ENCODE results near the gene PPP1R3D. TPM values are rescaled to one million over a fixed set of nuclear protein-coding genes. Genes with fewer than 3 reads are reported as not detected.

PPP1R3D gene
- polyA plus RNA-seq, 3 donors: 2.0 to 3.9 (median 3.5) TPM

DNA sequence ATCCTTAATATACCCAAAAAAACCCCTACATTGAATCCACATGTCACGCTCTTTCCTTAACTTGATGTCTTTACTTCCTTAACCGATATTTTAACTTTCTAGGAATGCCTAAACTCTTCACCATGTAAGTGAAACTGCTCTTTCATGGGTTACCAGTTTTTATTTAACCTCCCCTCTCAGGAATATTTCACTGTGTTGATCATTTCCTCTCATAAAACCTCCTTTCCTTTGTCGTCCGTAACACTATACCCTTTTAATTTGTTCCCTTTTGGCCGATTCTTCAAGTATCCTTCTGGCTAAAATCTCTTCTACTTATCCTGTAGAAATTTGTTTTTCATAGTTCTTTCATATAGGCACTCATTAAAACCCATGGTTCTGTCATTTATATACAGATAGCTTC lies 31.2 kb downstream of the PPP1R3D start:
- no peak overlapping the region for H3K4me3 ChIP-seq (replicated peaks in 1 of 3; ENCODE audit: low read depth in 2 of 3, low read length in 3 of 3)

DNA sequence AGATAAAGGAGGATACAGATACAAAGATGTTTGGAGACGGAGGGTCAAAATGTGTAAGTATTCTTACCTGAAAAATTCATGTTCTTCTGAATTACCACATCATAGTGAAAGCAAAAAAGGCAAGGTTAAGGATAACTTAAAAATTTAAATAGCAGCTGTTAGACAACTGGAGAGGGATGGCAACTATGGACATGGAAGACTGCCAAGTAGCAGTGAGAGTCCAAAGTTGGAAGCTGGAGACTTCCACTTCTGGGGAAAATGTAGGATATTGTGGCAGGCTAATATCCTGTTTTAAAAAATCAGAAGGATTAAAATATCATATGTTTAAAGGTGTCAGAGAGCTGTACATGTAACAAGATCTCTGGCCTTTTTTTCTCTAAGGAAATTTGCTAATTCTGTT lies 36.5 kb downstream of the PPP1R3D start:
- H3K36me3 ChIP-seq (replicated peaks in 1 of 2; ENCODE audit: control insufficient read depth in 1 of 2, insufficient read depth in 2 of 2, low read length in 2 of 2): no peaks in the 10 kb centered on the region
- no peak overlapping the region for H2AFZ ChIP-seq (ENCODE audit: insufficient read depth, low read depth, low read length, poor library complexity, severe bottlenecking)
- Mint-ChIP-seq H3K4me1 (no peaks in the 10 kb centered on the region), H3K9me3 (no peaks in the 10 kb centered on the region), H3K27ac (no peak overlapping the region), H3K4me3 (no peak overlapping the region), H3K27me3 (ENCODE audit: low read depth in 3 of 3) (peaks cover 2 to 10% (median 7%) of the 10 kb centered on the region in 3 donors), H3K36me3 (no peaks in the 10 kb centered on the region)
- H3K4me1 ChIP-seq (ENCODE audit: control insufficient read depth in 1 of 2, insufficient read depth in 2 of 2, low read length in 2 of 2): no peaks in the 10 kb centered on the region
- peaks cover 0 to 2% of the 10 kb centered on the region in 2 donors for H3K27me3 ChIP-seq (ENCODE audit: control insufficient read depth in 2 of 2, insufficient read depth in 2 of 2, low read length in 2 of 2)
- no peaks in the 10 kb centered on the region for H4K20me1 ChIP-seq (ENCODE audit: insufficient read depth, low read length)
- no peaks in the 10 kb centered on the region for H3K9me3 ChIP-seq (replicated peaks in 1 of 2; ENCODE audit: control insufficient read depth in 1 of 2, insufficient read depth in 1 of 2, low read length in 2 of 2)
- TF ChIP-seq, protein P1, sequence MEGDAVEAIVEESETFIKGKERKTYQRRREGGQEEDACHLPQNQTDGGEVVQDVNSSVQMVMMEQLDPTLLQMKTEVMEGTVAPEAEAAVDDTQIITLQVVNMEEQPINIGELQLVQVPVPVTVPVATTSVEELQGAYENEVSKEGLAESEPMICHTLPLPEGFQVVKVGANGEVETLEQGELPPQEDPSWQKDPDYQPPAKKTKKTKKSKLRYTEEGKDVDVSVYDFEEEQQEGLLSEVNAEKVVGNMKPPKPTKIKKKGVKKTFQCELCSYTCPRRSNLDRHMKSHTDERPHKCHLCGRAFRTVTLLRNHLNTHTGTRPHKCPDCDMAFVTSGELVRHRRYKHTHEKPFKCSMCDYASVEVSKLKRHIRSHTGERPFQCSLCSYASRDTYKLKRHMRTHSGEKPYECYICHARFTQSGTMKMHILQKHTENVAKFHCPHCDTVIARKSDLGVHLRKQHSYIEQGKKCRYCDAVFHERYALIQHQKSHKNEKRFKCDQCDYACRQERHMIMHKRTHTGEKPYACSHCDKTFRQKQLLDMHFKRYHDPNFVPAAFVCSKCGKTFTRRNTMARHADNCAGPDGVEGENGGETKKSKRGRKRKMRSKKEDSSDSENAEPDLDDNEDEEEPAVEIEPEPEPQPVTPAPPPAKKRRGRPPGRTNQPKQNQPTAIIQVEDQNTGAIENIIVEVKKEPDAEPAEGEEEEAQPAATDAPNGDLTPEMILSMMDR (IDR thresholded peaks at IDR 0.05): no peak
- H3K9ac ChIP-seq (ENCODE audit: insufficient read depth, low read length, poor library complexity, severe bottlenecking): no peak overlapping the region
- no peak overlapping the region for H3K4me2 ChIP-seq (replicated peaks; ENCODE audit: extremely low read depth, low read length, poor library complexity, severe bottlenecking)
- H3K27ac ChIP-seq (ENCODE audit: low read depth in 1 of 2, low read length in 2 of 2): no peak overlapping the region
- no CpG with 5 or more reads among the region's 1 CpG for WGBS (ENCODE audit: insufficient coverage)
- no peak overlapping the region for H3K4me3 ChIP-seq (replicated peaks in 1 of 3; ENCODE audit: low read depth in 2 of 3, low read length in 3 of 3)
- intact Hi-C loops (cut with micrococcal nuclease): no loop called here
- no peak for DNase-seq
- H3K79me2 ChIP-seq (ENCODE audit: insufficient read depth, low read length): no peaks in the 10 kb centered on the region

More for the DNA sequence above, 31.2 kb downstream of the PPP1R3D start:
- H3K79me2 ChIP-seq (ENCODE audit: insufficient read depth, low read length): no peaks in the 10 kb centered on the region
- no peak overlapping the region for H3K4me3 Mint-ChIP-seq
- no peaks in the 10 kb centered on the region for H4K20me1 ChIP-seq (ENCODE audit: insufficient read depth, low read length)
- H3K9ac ChIP-seq (ENCODE audit: insufficient read depth, low read length, poor library complexity, severe bottlenecking): no peak overlapping the region
- DNase-seq: no peak
- WGBS (ENCODE audit: insufficient coverage): 100% methylated on average over 2 of the region's 5 CpGs
- no peaks in the 10 kb centered on the region for H3K36me3 ChIP-seq (replicated peaks in 1 of 2; ENCODE audit: control insufficient read depth in 1 of 2, insufficient read depth in 2 of 2, low read length in 2 of 2)
- H3K27ac Mint-ChIP-seq: no peak overlapping the region
- no peak overlapping the region for H3K4me2 ChIP-seq (replicated peaks; ENCODE audit: extremely low read depth, low read length, poor library complexity, severe bottlenecking)
- peaks cover 0 to 5% (median 0%) of the 10 kb centered on the region in 3 donors for H3K27me3 Mint-ChIP-seq (ENCODE audit: low read depth in 3 of 3)
- H3K27ac ChIP-seq (ENCODE audit: low read depth in 1 of 2, low read length in 2 of 2): no peak overlapping the region
- no peaks in the 10 kb centered on the region for H3K27me3 ChIP-seq (ENCODE audit: control insufficient read depth in 2 of 2, insufficient read depth in 2 of 2, low read length in 2 of 2)
- H3K36me3 Mint-ChIP-seq: no peaks in the 10 kb centered on the region
- peaks cover 3 to 9% (median 4%) of the 10 kb centered on the region in 7 donors for H3K9me3 Mint-ChIP-seq
- TF ChIP-seq, protein P1 (IDR thresholded peaks at IDR 0.05): no peak
- no peaks in the 10 kb centered on the region for H3K9me3 ChIP-seq (replicated peaks in 1 of 2; ENCODE audit: control insufficient read depth in 1 of 2, insufficient read depth in 1 of 2, low read length in 2 of 2)
- intact Hi-C loops (cut with micrococcal nuclease): no loop called here
- no peaks in the 10 kb centered on the region for H3K4me1 ChIP-seq (ENCODE audit: control insufficient read depth in 1 of 2, insufficient read depth in 2 of 2, low read length in 2 of 2)
- no peak overlapping the region for H2AFZ ChIP-seq (ENCODE audit: insufficient read depth, low read depth, low read length, poor library complexity, severe bottlenecking)
- peaks cover 4% of the 10 kb centered on the region for H3K4me1 Mint-ChIP-seq

Measured in CD14-positive monocyte (primary cell).